ENCODE measurements around the gene FSIP1. TPM values are rescaled to one million over a fixed set of nuclear protein-coding genes. Genes with fewer than 3 reads are reported as not detected.
A peak's percentile ranks its signal among the peaks of the same experiment; 100 is the strongest.

Gene FSIP1
- polyA plus RNA-seq, 1 donor, result 0.47 TPM

DNA sequence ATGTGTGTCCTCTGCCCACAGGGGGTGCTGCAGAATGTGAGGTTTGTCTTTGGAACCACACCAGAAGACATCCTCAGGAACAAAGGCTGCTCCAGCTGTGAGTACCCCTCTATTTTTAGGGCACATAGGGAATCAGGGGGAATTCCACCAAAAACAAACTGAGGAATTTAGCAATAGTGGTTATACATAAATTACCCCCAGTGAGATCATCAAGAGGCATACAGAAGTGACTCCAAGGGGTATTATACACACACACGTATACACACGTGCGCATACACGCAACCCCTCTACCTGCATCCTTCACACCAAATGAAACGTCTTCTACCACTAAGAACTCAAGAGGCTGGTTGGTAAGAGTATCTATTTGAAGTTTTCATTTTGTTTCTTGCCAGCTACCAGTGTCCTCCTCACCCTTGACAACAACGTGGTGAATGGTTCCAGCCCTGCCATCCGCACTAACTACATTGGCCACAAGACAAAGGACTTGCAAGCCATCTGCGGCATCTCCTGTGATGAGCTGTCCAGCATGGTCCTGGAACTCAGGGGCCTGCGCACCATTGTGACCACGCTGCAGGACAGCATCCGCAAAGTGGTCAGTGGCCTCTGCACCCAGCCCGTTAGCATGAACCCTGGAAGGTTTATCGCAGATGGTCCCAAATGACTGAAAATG is 198.9 kb downstream of the FSIP1 start:
- DNase-seq (ENCODE audit: low read depth), result no peak

DNA sequence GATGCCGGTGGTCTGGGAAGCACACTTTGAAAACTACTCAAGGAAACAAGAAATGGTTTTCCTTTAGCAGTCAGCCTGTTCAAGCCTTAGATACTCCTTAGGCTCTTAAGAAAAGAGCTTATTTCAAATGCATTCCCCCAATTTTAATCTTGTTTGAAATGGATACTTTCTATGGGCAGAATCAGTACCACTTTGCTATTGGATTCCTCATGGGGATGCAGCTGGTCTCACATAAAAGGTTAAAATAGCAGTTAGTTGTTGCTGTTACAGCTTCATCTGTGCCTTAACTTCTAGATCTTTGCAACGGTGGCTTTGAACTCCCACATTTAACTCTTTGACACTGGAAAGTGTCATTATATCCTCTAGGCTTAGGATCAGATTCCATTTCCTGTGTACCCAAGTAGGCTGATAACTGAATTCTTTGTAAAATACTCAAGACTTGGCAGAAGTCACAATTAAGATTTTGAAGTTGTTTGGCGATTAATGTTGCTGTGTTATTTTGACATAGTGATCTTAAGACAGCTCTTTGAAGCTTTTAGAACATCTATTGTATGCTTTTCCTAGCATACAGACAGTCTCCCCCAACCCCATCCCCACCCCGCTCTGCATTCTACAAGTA is 199.6 kb downstream of the FSIP1 start:
- no peak for DNase-seq (ENCODE audit: low read depth)

DNA sequence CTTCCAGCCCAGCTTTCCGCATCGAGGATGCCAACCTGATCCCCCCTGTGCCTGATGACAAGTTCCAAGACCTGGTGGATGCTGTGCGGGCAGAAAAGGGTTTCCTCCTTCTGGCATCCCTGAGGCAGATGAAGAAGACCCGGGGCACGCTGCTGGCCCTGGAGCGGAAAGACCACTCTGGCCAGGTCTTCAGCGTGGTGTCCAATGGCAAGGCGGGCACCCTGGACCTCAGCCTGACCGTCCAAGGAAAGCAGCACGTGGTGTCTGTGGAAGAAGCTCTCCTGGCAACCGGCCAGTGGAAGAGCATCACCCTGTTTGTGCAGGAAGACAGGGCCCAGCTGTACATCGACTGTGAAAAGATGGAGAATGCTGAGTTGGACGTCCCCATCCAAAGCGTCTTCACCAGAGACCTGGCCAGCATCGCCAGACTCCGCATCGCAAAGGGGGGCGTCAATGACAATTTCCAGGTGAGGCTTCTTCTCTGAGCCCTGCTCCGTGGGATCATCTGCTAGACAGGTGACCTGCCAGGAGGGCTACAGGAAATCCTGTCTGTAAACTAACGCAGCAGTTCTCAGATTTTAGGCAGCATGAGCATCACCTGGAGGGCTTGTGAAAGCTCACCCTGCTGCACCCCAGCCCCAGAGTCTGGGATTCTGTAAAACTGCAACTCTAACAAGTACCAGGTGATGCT is 200.2 kb downstream of the FSIP1 start:
- DNase-seq (ENCODE audit: low read depth), result no peak

DNA sequence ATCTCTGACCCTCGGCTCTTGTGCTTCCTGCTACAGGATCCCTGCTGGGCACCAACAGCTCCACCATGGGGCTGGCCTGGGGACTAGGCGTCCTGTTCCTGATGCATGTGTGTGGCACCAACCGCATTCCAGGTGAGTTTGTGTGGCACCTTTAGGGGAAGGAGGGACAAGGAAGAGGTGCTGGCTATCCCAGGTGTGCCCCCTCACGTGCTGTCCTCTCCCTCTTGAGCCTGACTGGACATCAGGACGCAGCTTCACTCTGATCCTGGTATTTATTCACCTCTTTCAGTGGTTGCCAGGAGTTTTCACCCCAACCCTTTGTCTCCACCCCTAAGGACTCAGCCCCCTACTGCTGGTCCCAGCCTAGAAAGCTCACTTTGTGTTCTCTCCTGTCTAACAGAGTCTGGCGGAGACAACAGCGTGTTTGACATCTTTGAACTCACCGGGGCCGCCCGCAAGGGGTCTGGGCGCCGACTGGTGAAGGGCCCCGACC is 200.8 kb downstream of the FSIP1 start:
- no peak for DNase-seq (ENCODE audit: low read depth)

DNA sequence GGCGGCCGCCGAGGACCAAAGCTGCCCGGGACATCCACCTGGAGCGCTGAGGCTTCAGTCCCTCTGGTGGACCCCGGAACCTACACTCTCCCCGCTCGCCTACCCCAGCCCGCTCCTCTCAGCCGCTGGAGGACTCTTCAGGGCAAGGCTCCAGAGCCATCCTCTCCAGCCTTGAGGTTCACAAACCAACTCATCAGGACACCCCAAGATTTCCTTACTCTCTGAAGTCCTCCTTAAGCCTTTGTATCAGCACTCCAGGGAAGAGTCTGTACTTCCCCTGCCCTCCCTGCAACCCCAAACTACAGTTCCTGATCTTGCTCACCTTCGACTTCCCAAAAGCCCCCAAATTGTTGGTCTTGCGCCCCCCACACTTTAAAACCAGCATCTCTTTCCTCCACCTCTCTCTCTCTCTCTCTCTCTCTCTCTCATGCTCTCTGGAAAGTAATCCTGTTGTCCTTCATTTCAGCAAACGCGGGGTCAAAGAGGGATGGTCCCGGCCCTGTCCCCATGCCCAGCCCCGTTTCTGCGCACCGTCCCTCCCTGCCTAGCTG is 201.3 kb downstream of the FSIP1 start:
- no peak for DNase-seq (ENCODE audit: low read depth)

DNA sequence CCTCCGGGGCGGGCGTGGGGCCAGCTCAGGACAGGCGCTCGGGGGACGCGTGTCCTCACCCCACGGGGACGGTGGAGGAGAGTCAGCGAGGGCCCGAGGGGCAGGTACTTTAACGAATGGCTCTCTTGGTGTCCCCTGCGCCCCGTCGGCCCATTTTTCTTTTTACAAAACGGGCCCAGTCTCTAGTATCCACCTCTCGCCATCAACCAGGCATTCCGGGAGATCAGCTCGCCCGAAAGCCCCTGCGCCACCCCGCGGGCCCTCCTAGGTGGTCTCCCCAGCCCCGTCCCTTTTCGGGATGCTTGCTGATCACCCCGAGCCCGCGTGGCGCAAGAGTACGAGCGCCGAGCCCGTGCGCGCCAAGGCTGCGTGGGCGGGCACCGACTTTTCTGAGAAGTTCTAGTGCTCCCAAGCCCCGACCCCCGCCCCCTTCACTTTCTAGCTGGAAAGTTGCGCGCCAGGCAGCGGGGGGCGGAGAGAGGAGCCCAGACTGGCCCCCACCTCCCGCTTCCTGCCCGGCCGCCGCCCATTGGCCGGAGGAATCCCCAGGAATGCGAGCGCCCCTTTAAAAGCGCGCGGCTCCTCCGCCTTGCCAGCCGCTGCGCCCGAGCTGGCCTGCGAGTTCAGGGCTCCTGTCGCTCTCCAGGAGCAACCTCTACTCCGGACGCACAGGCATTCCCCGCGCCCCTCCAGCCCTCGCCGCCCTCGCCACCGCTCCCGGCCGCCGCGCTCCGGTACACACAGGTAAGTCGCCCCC is 202.0 kb downstream of the FSIP1 start, which contains the start of gene THBS1:
Gene THBS1, plus strand, starts transcription at position 595 of the 757 bp plus-strand sequence. CDS start 779 bp downstream, outside the sequence.
- DNase-seq (ENCODE audit: low read depth), result peak; percentile 38

DNA sequence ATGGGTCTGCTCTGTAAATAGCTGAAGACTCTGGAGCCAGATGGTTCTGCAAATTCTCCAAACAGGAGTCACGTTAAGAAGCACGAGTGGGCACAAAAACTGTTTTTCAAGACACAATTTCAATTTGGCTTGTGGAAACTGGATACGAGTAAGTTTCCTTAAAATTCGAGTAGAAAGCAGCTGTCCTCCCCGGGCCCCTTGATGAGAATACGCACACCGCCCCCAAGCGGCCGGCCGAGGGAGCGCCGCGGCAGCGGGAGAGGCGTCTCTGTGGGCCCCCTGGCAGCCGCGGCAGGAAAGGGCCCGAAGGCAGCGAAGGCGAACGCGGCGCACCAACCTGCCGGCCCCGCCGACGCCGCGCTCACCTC is 202.5 kb downstream of the FSIP1 start:
- DNase-seq (ENCODE audit: low read depth), result peak; percentile 76

DNA sequence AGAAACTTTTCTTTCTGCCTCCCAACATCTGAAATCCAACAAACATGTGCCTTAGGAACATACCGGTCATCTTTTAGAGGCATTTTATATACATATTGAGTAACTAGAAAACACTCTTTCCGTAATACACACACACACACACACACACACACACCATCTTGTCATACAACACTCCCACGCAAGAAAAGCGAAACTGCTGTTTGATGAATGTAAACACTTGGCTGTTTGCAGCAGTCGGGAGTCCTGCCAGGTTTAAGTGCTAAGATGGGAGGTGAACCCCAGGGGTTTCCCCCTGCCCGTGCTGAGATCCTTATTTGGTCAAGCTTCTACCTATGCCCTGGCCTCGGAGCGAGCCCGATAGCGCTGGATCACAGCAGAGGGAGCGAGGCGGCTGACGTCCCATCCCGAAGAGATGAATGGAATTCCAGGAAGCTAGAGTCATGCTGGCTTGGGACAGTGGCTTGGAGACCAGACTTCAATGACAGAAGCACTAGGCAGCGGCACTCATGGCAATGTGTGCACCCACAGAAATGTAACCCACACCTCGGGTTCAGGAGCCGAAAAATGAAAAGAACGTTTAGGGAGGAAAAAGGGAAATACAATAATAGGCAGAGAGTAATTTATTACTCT is 203.0 kb downstream of the FSIP1 start:
- DNase-seq (ENCODE audit: low read depth), result peak; percentile 48

DNA sequence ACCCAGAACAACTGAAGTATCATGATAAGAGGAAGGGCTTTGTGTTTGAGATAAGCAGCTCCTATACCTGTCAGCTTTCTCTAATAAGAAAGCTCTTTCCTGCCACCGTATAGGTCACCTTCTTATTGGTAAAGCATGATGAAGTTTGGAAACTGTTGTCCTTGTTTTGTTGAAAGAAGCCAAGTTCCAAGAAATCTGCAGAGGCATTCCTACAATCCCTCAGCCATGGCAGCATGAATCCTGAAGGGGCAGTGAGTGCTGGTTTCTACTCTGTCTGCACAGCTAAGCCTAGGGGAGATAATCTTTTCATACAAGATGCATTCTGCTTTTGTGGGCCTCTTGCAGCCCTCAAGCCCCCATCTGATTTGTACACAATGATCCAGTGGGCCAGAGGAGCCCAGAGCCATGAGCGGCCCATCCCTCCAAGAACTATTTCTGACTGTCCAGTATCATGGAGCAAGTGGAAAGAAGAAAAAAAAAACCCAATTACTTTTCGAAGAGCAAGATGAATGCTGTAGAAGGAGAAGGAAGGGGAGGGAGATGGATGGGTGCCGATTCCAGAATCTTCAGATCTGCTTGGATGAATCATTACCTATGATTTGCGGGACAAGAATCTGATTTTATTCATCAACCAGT is 203.7 kb downstream of the FSIP1 start:
- DNase-seq (ENCODE audit: low read depth), result no peak

DNA sequence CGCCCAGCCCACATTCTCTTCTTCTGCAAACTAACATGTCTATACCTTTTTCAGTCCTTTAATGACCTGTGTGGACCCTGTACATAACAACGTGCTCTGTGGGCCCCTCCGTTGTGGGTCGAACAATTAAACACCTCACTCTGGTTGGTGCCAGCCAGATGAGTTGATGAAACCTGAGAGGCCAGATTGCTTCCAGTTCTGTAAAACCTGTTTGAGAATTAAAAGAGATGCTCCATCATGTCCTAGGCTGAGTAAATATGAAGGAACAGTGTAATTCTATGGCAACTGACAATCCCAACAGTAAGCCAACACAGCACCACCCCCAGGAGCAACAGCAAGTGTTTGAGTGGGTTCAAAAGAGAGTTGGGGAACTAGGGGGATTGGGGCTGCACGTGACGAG is 207.5 kb downstream of the FSIP1 start:
- no peak for DNase-seq (ENCODE audit: low read depth)

DNA sequence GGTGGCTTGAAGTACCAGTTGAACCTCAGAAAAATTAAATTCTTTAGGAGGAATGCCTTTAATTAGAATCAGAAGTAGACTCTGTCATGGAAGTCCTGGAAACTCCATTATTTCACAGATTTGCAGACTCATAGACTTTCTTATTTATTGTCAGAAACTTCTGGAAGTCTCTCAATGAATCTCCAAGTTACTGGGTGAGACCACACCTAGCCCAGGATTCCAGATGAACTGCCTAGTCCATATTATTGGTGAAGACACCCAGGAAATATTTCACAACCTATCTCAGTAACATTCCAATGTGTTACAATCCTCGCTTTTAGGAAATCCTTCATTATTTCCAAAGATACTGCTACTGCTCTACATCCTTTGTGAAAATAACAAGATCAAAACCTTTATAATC is 208.2 kb downstream of the FSIP1 start:
- no peak for DNase-seq (ENCODE audit: low read depth)

DNA sequence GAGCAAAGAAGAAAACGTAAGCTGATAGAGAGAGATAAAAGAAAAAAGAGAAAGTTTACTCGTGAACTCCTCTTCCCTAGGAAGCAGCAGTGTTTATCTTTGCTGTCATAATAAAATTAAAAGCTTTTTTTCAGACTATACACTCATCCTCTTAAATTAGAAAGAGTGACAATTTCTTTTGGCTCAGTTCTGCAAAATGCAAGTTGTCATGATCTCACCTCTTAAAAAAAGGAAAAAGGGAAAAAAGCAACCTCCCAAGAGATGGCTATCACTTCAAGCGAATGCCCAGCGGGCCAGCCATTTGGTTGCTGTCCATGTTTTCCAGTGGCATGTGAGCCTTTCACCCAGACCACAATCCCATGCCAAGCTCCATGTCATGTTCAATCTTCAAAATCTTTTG is 208.8 kb downstream of the FSIP1 start:
- no peak for DNase-seq (ENCODE audit: low read depth)

DNA sequence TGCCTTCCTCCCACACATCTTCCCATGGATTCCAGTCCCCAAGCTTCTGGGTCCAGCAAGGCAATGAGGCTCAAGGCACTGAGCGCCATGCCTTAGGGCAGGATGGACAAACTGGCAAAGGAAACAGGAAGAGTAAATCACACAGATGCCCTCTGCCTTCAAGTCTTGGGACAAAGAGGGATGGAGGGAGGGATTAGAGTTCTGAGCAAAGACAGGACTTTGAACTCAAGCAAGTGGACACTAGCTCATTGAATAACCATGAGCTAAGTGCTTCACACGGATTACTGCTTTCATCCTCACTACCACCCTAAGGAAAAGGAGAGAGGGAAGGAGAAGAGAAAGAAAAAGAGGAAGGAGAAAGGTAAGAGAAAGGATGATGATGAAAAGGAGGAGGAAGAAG is 209.4 kb downstream of the FSIP1 start:
- DNase-seq (ENCODE audit: low read depth), result no peak

DNA sequence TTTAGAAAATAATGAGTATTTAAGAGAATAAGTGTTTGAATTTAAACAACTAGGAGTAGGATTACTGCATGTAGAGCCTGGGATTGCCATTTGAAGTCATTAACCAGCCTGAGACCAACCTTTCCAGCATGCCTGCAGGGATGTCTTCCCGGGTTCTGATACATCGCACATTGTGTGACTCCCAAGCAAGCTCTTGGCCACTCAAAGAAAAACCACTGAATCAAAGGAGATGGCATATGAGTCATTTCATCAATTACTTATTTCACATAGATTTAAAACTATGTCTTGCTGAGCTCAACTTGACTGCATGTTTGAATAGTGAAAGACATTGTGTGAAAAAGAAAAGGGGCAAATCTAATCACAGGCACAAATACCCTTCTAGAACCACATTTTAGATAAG is 216.8 kb downstream of the FSIP1 start:
- no peak for DNase-seq (ENCODE audit: low read depth)

DNA sequence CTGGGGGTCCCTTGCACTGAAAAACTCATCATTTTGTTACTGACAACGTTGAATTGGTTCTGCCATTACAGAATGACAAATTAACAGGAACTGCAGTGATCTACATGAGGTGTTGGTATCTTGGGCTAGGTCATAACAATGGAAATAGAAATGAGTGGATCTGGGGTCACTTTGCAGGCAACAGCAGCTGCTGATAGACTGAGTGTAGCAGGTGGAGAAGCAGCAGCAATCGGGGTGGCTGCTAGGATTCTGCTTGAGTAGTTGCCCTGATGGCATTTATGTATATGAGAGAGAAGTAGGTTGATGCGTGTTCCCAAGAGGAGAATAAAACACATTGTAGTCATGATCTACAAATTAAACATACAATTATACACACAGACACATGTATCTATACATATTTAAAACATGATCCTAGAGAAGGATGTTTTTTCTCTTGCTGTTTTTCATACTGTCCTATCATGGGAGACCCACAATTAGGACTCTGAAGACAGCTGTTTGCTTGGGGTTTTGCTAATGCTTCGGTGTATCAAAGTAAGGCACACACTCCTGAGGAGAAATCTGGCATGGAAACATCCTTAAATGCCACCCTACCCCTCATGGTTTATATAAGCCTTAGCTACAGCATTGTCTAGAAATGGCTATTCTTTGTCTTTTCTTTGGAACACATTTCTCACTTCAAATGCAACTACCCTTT is 217.5 kb downstream of the FSIP1 start:
- DNase-seq (ENCODE audit: low read depth), result no peak

DNA sequence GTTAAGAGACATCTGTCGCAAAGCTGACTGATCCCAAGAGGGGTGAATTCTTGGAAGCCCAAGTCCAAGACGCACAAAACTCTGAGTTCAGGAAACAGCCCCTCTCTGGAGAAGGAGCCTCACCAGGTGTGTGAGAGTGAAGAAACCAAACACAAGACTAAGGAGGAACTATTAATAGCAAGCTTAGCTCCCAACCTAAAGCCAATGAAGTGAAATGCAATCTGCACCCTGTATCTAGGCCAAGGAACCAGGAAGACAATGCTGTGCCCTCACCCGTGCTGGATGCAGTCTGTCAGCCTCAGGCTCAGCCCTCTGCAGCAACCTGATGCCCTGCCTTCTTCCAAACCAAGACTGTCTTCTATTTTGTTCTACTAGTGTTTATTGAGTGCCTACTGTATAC is 224.2 kb downstream of the FSIP1 start:
- no peak for DNase-seq (ENCODE audit: low read depth)

DNA sequence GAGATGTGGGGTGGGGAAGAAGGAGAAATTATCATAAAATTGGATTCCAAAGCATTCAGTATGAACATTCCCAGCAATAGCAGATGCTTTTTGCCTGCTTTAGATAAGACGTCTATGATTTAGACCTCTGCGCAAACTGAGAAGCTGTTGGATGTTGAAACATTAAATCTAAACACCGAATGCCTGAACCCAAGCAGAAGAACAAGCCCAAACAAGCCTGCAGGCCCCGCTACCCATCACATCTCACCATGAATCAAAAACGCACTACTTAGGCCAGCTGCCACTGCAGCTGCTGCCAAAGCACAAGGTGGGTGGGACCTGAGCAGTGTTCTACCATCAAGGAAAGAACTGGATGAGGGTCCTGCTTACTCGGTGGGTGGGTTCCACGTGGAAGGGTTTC is 226.2 kb downstream of the FSIP1 start:
- no peak for DNase-seq (ENCODE audit: low read depth)

DNA sequence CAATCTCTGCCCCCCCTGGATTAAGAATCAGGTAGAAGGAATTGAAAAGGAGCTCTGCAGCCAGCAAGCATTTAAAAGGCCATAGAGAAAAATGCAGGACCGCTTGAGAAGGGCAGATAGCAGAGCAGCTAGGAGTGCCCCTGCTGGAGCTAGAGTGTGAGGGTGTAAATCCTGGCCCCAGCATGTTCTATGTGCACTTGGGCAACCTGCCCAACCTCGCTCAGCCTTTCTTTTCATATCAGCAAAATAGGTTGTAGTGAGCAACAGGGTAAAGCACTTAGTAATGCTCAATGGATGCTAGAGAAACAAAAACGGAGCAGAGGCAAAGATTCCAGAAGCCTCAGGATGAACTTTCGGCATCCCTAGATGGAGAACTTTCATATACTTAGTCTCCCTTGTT is 226.8 kb downstream of the FSIP1 start:
- no peak for DNase-seq (ENCODE audit: low read depth)

DNA sequence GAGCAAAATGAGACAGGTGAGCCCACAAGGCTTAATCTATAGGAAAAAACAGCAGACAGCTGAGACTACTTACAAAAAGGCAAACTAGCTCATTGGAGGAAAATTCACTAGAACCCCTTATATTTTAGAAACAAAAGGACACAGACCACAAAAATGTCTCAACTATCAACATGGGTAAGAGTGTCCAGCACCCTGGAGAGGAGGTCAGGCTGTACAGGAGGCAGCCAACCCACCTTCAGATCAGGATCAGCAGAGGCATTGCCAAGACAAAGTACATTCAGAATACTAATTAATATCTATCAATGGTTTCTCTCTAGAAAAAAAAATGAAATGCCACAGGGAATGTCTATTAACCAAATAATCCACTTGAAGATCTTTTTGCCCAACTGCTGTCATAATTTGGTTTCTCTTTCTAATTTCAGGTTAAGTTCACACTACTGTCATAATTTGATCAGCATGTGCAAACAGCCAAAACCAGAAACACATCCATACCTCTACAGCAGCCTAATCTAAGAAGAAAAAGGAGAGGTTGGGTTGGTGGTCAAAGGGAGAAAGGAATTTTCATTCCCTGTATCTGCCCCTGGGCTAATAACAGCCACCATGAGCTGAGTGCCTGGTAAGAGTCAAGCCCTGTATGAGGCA is 227.8 kb downstream of the FSIP1 start:
- DNase-seq (ENCODE audit: low read depth), result no peak
